Neural cell (in vitro differentiated cells): ENCODE results near the gene CRB3. TPM values are rescaled to one million over a fixed set of nuclear protein-coding genes. Genes with fewer than 3 reads are reported as not detected.

Experiments used
- H2AFZ ChIP-seq: fragments of 200-600, 300-800 bp; sonication (generic), shearing (Covaris generic); 2 replicates; pipeline ENCODE4 v1.6.0; 2014; ENCODE audit warnings: low read depth, mild to moderate bottlenecking, antibody characterized with exemption, low read length, moderate library complexity
- H3F3A ChIP-seq: fragments of 200-600 bp; shearing (Covaris generic); 2 replicates; pipeline ENCODE4 v1.6.1; 2016; ENCODE audit warnings: mild to moderate bottlenecking, moderate library complexity, mixed read lengths, antibody characterized with exemption, low read length; ENCODE audit not compliant: insufficient read depth, poor library complexity, severe bottlenecking
- H3K27ac ChIP-seq: fragments of 200-600, 300-800 bp; sonication (generic), shearing (Covaris generic); 2 replicates; pipeline ENCODE4 v1.5.1; 2014; ENCODE audit warnings: mild to moderate bottlenecking, low read length, moderate library complexity
- H3K27me3 ChIP-seq: fragments of 300-800, 200-600 bp; sonication (generic), shearing (Covaris generic); 2 replicates; pipeline ENCODE4 v1.6.0; 2014; ENCODE audit warnings: mild to moderate bottlenecking, low read depth, low read length, moderate library complexity; ENCODE audit not compliant: insufficient read depth
- H3K36me3 ChIP-seq: fragments of 300-800, 200-600 bp; sonication (generic), shearing (Covaris generic); 2 replicates; pipeline ENCODE4 v1.5.1; 2014; ENCODE audit warnings: mild to moderate bottlenecking, antibody characterized with exemption, low read length, moderate library complexity; ENCODE audit not compliant: insufficient read depth
- H3K4me2 ChIP-seq: fragments of 300-800, 200-600 bp; sonication (generic), shearing (Covaris generic); 2 replicates; pipeline ENCODE4 v1.6.0; 2014; ENCODE audit warnings: mild to moderate bottlenecking, low read length
- H3K4me3 ChIP-seq: fragments of 300-800, 200-600 bp; sonication (generic), shearing (Covaris generic); 2 replicates; pipeline ENCODE4 v1.5.1; 2014; ENCODE audit warnings: mild to moderate bottlenecking, low read length, moderate library complexity
- H3K79me2 ChIP-seq: fragments of 200-600 bp; shearing (Covaris generic); replicated peaks from 2 replicates; pipeline ENCODE4 v1.6.0; 2014; ENCODE audit warnings: mild to moderate bottlenecking, low read length, moderate library complexity; ENCODE audit not compliant: insufficient read depth
- H3K9ac ChIP-seq: fragments of 300-800, 200-600 bp; sonication (generic), shearing (Covaris generic); 2 replicates; pipeline ENCODE4 v1.6.1; 2016; ENCODE audit warnings: mild to moderate bottlenecking, low read length, mixed read lengths
- H3K9me2 ChIP-seq: fragments of 200-600 bp; shearing (Covaris generic); 2 replicates; pipeline ENCODE4 v1.6.1; 2016; ENCODE audit warnings: mild to moderate bottlenecking, low read length, mixed read lengths; ENCODE audit not compliant: insufficient read depth
- H3K9me3 ChIP-seq: fragments of 200-600, 300-800 bp; sonication (generic), shearing (Covaris generic); 2 replicates; pipeline ENCODE4 v1.6.1; 2016; ENCODE audit warnings: mild to moderate bottlenecking, mixed run types, low read length, moderate library complexity, mixed read lengths
- H4K20me1 ChIP-seq: fragments of 200-600 bp; shearing (Covaris generic); 2 replicates; pipeline ENCODE4 v1.6.1; 2016; ENCODE audit warnings: mild to moderate bottlenecking, mixed run types; ENCODE audit not compliant: insufficient read depth
- EP300 ChIP-seq: fragments of 450-650 bp; conservative IDR thresholded peaks from 2 replicates; pipeline ENCODE4 v1.6.1; 2014; ENCODE audit warnings: antibody characterized with exemption, mild to moderate bottlenecking, moderate library complexity; ENCODE audit not compliant: poor library complexity, severe bottlenecking
- EZH2 ChIP-seq: fragments of 200-600, 300-800 bp; shearing (Covaris generic), sonication (generic); IDR thresholded peaks from 2 replicates; pipeline ENCODE4 v1.6.1; 2014; ENCODE audit warnings: antibody characterized with exemption, low read length, borderline replicate concordance, mild to moderate bottlenecking; ENCODE audit not compliant: insufficient read depth, poor library complexity, severe bottlenecking
- MXI1 ChIP-seq: fragments of 450-650 bp; conservative IDR thresholded peaks from 2 replicates; pipeline ENCODE4 v1.6.1; 2014; ENCODE audit warnings: antibody characterized with exemption, mild to moderate bottlenecking; ENCODE audit not compliant: poor library complexity, severe bottlenecking
- POLR2AphosphoS5 ChIP-seq: IDR thresholded peaks from 2 replicates; pipeline ENCODE4 v1.6.1; 2012
- RAD21 ChIP-seq: fragments of 450-650 bp; conservative IDR thresholded peaks from 2 replicates; pipeline ENCODE4 v1.6.1; 2014; ENCODE audit warnings: antibody characterized with exemption, mild to moderate bottlenecking, moderate library complexity
- SMC3 ChIP-seq: fragments of 450-650 bp; conservative IDR thresholded peaks from 2 replicates; pipeline ENCODE4 v1.6.1; 2014; ENCODE audit warnings: antibody characterized with exemption, mild to moderate bottlenecking, moderate library complexity; ENCODE audit not compliant: poor library complexity
- TAF1 ChIP-seq: IDR thresholded peaks from 2 replicates; pipeline ENCODE4 v1.6.1; 2012; ENCODE audit warnings: low read depth
- polyA plus RNA-seq: library from polyadenylated mRNA; depleted of rRNA; stranded (reverse); fragments of >200 nt; gene quantifications from 2 replicates; pipeline ENCODE4 v1.2.3, GENCODE V29; 2014
- TF ChIP-seq, protein P1 (sequence below): IDR thresholded peaks from 2 replicates; pipeline ENCODE4 v1.6.1; 2012; ENCODE audit warnings: borderline replicate concordance
- TF ChIP-seq, protein P2 (sequence below): fragments of 450-650 bp; IDR thresholded peaks from 2 replicates; pipeline ENCODE4 v1.5.1; 2014; ENCODE audit warnings: antibody characterized with exemption, mild to moderate bottlenecking, moderate library complexity; ENCODE audit not compliant: poor library complexity, severe bottlenecking

CRB3 gene
- polyA plus RNA-seq, 1 donor from 2014 or later: 0.43 TPM

DNA sequence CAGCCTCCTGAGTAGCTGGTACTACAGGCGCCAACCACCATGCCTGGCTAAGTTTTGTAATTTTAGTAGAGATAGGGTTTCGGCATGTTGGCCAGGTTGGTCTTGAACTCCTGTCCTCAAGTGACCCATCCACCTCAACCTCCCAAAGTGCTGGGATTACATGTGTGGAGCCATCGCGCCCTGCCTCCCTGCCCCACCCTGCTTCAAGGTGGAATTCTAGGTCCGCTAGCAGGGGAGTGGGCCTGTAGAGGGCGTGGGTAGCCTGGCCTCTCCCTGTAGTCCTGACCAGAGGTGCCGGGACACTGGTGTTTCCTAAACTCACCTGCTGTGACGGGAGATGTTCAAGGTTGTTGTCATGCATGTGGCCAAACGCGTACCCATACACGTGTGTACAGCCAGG is 30.9 kb upstream of the CRB3 start:
- no peak overlapping the region for H2AFZ ChIP-seq
- H3K4me2 ChIP-seq: no peak overlapping the region
- H3K9me3 ChIP-seq: no peaks in the 10 kb centered on the region
- H3F3A ChIP-seq: no peaks in the 10 kb centered on the region
- no peaks in the 10 kb centered on the region for H4K20me1 ChIP-seq
- H3K27ac ChIP-seq: no peak overlapping the region
- no peaks in the 10 kb centered on the region for H3K27me3 ChIP-seq
- no peak overlapping the region for H3K4me3 ChIP-seq
- TF ChIP-seq SMC3 (no peak), POLR2AphosphoS5 (no peak), EZH2 (no peak), TAF1 (no peak), RAD21 (no peak), EP300 (no peak)
- TF ChIP-seq, protein P1, sequence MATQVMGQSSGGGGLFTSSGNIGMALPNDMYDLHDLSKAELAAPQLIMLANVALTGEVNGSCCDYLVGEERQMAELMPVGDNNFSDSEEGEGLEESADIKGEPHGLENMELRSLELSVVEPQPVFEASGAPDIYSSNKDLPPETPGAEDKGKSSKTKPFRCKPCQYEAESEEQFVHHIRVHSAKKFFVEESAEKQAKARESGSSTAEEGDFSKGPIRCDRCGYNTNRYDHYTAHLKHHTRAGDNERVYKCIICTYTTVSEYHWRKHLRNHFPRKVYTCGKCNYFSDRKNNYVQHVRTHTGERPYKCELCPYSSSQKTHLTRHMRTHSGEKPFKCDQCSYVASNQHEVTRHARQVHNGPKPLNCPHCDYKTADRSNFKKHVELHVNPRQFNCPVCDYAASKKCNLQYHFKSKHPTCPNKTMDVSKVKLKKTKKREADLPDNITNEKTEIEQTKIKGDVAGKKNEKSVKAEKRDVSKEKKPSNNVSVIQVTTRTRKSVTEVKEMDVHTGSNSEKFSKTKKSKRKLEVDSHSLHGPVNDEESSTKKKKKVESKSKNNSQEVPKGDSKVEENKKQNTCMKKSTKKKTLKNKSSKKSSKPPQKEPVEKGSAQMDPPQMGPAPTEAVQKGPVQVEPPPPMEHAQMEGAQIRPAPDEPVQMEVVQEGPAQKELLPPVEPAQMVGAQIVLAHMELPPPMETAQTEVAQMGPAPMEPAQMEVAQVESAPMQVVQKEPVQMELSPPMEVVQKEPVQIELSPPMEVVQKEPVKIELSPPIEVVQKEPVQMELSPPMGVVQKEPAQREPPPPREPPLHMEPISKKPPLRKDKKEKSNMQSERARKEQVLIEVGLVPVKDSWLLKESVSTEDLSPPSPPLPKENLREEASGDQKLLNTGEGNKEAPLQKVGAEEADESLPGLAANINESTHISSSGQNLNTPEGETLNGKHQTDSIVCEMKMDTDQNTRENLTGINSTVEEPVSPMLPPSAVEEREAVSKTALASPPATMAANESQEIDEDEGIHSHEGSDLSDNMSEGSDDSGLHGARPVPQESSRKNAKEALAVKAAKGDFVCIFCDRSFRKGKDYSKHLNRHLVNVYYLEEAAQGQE: no peak
- H3K9ac ChIP-seq: no peak overlapping the region
- H3K36me3 ChIP-seq: no peaks in the 10 kb centered on the region
- H3K79me2 ChIP-seq: no peaks in the 10 kb centered on the region
- H3K9me2 ChIP-seq: no peaks in the 10 kb centered on the region

DNA sequence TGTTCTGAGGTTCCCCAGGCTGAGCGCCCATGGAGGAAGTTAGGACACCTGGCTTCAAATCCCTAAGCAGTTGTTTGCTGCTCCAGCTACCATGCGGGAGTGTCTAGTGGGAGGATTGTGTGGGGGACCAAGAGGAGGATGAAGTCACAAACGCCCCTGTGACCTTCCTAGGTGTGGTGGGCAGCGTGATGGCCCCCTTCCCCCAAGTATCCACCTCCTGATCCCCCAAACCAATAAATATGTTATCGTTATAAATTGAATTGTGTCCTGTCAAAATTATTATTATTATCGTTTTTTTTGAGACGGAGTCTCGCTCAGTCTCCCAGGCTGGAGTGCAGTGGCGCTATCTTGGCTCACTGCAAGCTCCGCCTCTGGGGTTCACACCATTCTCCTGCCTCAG is 30.4 kb upstream of the CRB3 start, which contains the start of gene SLC25A41:
Gene SLC25A41, minus strand, starts transcription at position 101 of the 400 bp plus-strand sequence. Its CDS starts 70 bp downstream, at position 31.
- no peak within 1 kb of the TSS for H3K4me2 ChIP-seq
- no peak within 1 kb of the TSS for H3K4me3 ChIP-seq
- H3K27me3 ChIP-seq: no peaks in the 10 kb centered on the region
- H3K9me2 ChIP-seq: no peaks in the 10 kb centered on the region
- H2AFZ ChIP-seq: no peak within 1 kb of the TSS
- no peaks in the 10 kb centered on the region for H4K20me1 ChIP-seq
- H3K9ac ChIP-seq: no peak within 1 kb of the TSS
- no peaks in the 10 kb centered on the region for H3K36me3 ChIP-seq
- H3F3A ChIP-seq: no peaks in the 10 kb centered on the region
- H3K79me2 ChIP-seq: no peaks in the 10 kb centered on the region
- H3K9me3 ChIP-seq: no peaks in the 10 kb centered on the region
- no peak for TF ChIP-seq EP300
- no peak within 1 kb of the TSS for H3K27ac ChIP-seq

DNA sequence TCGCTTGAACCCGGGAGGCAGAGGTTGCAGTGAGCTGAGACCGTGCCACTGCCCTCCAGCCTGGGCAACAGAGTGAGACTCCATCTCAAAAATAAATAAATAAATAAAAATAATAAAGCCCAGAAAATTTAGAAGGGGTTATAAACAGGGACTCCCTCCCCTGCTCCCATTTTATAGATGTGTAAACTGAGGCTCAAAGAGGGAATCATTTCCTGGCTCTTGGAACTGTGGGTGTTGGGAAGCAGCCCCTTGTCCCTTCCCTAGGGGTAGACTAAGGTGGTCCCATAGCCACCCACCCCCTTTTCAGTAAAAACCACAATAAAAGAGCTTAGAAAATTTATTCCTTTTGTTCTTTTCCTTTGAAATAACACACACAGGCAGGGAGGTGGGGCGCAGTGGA is 24.3 kb upstream of the CRB3 start:
- Histone ChIP-seq H2AFZ (no peak overlapping the region), H3K79me2 (no peaks in the 10 kb centered on the region), H3K27me3 (no peaks in the 10 kb centered on the region), H4K20me1 (no peaks in the 10 kb centered on the region), H3K4me3 (no peak overlapping the region), H3K9ac (no peak overlapping the region), H3K4me2 (no peak overlapping the region), H3K27ac (no peak overlapping the region), H3K36me3 (no peaks in the 10 kb centered on the region), H3K9me2 (no peaks in the 10 kb centered on the region), H3K9me3 (no peaks in the 10 kb centered on the region), H3F3A (no peaks in the 10 kb centered on the region)
- TF ChIP-seq EP300 (no peak), MXI1 (no peak), RAD21 (no peak), SMC3 (no peak), EZH2 (no peak), POLR2AphosphoS5 (no peak), TAF1 (no peak)
- TF ChIP-seq, protein P1: no peak
- TF ChIP-seq, protein P2, sequence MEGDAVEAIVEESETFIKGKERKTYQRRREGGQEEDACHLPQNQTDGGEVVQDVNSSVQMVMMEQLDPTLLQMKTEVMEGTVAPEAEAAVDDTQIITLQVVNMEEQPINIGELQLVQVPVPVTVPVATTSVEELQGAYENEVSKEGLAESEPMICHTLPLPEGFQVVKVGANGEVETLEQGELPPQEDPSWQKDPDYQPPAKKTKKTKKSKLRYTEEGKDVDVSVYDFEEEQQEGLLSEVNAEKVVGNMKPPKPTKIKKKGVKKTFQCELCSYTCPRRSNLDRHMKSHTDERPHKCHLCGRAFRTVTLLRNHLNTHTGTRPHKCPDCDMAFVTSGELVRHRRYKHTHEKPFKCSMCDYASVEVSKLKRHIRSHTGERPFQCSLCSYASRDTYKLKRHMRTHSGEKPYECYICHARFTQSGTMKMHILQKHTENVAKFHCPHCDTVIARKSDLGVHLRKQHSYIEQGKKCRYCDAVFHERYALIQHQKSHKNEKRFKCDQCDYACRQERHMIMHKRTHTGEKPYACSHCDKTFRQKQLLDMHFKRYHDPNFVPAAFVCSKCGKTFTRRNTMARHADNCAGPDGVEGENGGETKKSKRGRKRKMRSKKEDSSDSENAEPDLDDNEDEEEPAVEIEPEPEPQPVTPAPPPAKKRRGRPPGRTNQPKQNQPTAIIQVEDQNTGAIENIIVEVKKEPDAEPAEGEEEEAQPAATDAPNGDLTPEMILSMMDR: no peak
